Muscle of back (tissue), 11 donors: ENCODE data around the gene TSPAN4. TPM values are rescaled to one million over a fixed set of nuclear protein-coding genes. Genes with fewer than 3 reads are reported as not detected.

Source experiments
- DNase-seq, 3 donors: peaks; one replicate each; pipeline versions ENCODE4 v3.0.0 to v3.0.0-alpha.2; 2013
- polyA plus RNA-seq, 10 donors: library from polyadenylated mRNA; unstranded; fragments of 120-200 nt; gene quantifications; one replicate each; pipeline ENCODE4 v1.2.1, GENCODE V29; 2013; ENCODE audit not compliant: insufficient read length in 10 of 10

Gene TSPAN4
- polyA plus RNA-seq, 10 donors = 41.1 to 72.2 (median 49.6) TPM

DNA sequence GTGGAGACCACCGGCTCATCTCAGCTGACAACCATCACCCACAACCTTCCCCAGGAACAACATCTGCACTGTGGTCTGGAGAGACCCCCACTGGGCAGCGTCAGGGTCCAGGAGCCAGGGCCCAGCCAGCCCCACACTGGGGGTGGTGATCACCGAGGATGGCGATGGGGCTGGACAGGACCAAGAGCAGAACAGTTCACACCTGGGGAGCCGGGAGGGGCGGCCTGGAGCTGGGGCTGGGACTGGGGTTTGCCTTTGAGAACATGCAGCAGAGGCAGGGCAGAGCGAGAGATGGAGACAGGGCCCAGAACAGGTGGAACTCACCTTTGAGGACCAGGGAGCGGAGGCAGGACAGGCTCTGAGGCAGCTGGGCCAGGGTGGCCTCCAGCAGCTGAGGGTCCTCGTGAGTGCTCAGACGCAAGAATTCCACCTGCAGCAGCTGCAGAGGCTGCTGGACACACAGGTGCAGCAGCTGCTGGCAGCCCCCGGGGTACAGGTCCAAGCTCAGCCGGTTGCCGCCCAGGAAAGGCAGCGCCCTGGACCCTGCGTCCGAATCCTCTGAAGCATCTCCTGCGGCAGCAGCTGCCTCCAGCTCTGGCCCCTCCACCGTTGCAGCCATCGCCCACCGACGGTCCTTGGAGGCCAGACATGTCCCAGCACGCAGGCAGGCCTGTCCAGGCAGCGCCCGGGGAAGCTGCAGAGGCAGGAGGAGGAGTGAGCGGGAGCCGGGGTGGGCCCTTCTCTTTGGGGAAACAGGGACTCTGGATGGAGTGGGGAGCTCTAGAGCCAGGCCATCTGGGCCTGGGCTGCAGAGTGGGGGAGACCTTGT is 38.7 kb upstream of the TSPAN4 start:
- DNase-seq = no peak

DNA sequence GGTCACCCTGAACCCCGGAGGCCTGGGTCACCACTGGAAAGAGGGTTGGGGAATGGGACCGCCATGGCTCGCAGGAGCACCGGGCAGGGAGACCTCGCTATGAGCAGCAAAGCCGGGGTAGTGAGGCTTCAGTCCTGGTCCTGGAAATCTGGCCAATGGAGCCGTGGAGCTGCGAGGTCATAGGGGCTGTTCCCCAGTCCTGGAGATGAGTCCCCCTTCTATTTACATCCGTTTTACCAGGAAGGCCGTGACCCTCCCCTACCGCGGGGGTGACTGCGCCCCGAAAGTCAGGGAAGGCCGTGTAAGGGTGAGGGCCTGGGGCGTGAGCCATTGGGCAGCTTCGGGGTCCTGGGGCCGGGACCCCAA is 38.1 kb upstream of the TSPAN4 start:
- no peak for DNase-seq

DNA sequence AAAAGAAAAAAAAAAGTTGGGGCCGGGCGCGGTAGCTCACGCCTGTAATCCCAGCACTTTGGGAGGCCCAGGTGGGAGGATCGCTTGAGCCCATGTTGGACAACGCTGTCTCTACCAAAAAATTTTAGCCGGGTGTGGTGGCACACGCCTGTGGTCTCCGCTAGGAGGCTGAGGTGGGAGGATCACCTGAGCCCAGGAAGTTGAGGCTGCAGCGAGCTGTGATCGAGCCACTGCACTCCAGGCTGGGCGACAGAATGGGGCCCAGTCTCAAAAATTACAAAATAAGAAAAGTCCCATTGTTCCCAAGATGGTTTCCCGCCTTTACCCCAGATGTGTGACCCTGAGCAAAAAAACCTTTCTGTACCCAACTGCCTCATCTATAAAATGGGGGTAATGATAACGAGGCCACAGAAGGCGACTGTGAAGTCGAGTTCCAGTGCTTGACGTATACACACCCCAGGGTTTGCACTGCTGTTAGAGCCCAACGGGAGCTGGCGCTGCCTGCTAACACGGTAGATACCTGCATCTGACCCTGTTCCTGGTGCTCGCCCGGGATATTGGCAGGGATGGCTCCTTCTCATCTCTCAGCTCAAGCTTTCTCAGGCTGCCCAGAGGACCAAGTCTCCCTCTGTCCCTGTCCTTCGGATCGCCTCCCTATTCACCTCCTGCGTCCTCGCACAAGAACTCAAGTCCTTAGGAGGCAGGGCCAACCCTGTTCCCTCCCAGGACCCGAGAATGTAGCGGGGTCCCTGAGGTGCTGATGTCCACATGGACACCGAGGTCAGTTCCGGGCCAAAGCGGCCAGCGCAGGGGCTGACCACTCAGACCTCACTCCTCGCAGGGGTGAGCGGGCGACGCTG is 34.0 kb upstream of the TSPAN4 start:
- no peak for DNase-seq

DNA sequence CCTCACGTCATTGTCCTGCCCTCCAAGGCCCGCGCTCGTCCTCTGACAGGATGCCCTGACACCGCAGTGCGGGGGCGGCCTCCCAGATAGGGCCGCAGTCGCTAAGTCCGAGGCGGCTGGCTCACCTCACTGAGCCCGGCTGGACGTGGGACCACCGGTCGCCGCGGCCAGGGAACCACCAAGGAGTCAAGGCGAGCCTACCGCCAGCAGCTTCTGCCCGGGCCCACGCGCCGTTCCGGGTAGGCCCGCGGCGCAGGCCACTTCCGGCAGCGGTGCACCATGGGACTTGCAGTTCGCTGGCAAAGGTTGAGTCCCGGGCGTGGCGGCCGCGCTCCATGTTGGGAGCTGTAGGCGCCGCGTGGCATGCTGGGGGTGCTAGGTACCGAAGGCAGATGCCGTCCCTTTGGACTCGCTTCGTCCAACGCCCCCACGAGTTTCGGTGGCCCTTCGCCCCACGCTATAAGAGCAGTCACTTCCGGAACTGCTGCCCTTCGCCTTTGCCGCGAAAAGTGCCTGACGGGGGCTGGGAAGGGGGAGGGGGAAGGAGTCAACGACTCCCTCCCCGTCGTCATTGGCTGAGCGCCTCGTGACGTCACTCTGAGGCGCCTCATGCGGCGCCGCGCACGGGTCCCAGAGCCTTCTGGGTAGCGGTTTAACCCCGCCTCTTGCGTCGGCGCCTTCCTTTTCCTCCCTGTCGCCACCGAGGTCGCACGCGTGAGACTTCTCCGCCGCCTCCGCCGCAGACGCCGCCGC is 33.2 kb upstream of the TSPAN4 start, which contains the start of gene RPLP2:
RPLP2 (plus strand) TSS at position 681 of the 753 bp plus-strand sequence. CDS start 268 bp downstream, outside the sequence.
- DNase-seq = peak; percentile 98 to 100 (median 99)

DNA sequence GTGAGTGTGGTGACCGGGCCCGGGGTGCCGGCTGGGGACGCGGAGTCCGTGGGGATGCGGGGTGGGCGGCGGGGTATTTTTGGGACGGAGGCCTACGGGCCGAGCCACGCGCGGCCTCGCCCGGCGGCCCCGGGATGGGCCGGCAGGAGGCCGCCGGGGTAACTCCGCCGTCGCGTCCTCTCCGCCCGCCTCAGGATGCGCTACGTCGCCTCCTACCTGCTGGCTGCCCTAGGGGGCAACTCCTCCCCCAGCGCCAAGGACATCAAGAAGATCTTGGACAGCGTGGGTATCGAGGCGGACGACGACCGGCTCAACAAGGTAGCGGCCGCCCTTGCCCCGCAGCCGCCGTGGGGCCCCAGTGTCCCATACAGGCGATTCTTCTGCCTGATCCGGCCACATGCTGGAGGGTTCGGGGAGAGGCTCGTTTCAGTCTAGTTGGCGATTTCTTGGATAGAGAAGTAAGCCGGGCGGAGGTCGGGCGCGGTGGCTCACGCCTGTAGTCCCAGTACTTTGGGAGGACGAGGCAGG is 32.5 kb upstream of the TSPAN4 start:
- DNase-seq = no peak

DNA sequence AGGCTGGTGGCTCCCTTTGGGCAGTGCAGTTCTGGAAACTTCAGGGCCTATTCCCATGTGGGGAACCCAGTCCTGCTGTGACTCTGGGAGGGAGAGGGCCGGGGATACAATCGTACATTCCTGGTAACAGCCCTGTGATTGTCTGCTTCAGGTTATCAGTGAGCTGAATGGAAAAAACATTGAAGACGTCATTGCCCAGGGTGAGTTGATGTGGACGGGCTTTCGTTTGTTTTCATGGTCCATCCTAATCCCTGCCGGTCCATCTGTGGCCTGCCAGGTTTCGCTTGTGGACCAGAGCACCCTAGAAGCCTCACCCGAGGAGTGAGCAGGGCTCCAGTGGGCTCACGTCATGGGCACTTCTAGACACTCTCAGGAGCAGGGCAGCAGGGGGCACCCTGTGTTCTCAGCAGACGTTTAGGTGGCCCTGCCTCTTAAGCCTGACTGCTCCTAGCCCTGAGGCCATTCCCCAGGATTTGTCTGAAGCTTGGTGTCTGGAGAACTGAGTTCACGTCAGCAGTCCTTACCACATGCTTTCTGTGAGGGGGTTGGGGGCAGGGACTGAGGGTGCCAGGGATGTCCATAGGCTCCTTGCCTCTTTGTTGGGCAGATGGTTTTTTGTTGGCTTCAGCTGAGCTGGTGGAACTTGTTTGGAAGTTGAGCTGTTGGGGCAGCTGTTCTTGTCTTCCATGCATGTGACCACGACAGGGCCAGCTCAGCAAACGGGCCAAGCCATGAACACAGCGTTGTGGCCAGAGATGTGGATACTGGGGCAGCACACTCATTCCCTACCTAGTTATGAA is 31.0 kb upstream of the TSPAN4 start:
- DNase-seq = no peak

DNA sequence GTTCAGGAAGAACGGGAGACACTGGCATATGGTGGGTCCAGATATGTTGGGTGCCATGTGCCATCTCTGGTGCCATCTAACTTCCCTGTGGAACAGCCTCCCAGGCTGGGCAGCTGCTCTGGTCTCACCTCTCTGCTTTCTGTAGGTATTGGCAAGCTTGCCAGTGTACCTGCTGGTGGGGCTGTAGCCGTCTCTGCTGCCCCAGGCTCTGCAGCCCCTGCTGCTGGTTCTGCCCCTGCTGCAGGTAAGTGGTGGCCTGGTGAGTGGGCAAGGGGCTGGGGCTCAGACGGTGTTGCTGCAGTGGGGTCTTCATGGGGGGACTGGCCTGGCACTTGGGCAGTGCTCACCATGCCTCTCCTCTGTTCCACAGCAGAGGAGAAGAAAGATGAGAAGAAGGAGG is 30.3 kb upstream of the TSPAN4 start:
- DNase-seq = no peak

DNA sequence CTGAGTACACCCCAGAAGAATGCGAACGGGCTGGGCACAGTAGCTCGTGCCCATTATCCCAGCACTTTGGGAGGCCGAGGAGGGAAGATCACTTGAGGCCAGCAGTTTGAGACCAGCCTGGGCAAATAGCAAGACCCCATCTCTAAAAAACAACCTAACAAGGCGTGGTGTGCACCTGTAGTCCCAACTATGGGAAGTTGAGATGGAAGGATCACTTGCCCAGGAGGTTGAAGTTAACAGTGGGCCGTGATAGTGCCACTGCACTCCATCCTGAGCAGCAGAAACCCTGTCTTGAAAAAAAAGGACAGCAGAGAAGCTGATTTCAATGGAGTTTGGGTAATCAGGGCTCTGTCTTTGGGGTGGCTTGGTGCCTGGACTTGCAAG is 29.6 kb upstream of the TSPAN4 start:
- no peak for DNase-seq

DNA sequence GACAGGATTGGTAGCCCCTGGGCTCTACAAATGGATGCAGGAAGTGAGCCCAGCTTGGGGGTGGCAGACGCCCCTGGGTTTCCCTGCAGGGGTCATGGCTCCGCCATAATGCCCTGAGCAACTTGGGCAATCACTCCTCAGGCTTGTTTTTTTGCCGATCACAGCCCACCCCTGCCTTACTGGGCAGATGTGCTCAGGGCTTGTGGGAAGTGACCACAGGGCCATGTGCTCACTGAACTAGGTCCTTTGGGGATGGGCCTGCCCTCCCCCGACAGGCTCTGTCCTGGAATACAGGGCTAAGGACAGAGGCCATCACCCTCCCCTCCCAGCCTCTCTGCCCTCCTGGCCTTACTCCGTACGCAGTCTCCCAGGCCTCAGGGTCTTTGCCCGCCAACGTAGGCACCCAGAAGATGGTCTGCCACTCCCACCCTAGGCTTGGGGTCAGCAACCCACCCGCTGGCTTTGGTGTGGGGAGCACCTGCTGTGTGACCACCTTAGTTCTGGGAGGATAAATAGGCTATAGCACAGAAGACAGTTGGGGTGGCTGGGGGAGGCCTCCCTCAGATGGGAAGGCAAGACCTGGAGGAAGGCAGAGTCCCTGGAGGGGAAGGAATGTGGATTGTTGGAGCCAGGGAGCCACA is 29.1 kb upstream of the TSPAN4 start:
- no peak for DNase-seq

DNA sequence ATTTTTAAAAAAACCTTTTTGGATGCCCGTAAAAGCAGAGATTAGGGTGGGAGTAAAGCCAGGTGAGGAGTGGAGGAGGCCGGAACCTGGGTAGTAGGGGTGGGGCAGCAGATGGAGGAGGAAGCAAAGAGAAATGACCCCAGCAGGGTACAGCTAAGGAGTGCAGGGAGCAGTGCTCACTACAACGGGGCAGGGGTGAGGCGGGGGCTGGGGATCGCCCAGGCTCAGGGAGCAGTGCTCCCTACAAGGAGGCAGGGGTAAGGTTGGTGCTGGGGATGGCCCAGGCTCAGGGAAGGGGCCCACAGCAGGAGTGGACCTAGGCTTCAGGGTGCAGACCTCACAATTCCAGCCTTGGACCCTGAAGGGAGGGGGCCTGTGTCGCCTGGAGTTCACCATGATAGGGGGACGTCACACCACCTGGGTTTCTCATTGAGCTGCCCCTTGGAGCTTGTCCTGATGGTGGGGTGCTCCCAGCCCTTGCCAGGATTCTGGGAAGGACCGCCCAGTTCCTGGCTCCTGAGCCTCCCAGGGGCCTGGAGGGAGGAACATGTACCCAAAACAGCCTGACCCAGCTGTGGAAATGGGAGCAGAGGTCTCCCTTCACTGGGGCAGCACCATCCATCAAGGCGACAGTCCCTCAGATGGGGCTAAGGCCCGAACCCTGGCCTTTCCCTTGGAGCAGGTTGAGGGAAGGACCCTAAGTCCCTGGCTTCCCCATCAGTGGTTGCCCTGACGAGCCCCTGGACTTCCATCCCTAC is 26.8 kb upstream of the TSPAN4 start:
- no peak for DNase-seq

DNA sequence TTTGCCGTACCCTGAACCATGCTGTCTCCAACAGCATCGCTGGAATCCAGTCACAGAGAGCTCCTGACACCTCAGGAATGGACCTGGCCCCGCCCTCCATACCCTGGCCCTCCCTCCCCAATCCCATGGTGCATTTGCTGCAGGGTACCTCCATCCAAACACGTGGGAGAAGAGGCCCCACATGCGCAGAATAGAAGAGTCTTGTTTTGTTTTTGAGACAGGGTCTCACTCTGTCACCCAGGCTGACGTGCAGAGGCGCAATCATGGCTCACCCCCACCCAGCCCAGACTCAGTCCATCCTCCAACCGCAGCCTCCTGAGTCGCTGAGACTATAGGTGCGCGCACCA is 26.2 kb upstream of the TSPAN4 start:
- no peak for DNase-seq

DNA sequence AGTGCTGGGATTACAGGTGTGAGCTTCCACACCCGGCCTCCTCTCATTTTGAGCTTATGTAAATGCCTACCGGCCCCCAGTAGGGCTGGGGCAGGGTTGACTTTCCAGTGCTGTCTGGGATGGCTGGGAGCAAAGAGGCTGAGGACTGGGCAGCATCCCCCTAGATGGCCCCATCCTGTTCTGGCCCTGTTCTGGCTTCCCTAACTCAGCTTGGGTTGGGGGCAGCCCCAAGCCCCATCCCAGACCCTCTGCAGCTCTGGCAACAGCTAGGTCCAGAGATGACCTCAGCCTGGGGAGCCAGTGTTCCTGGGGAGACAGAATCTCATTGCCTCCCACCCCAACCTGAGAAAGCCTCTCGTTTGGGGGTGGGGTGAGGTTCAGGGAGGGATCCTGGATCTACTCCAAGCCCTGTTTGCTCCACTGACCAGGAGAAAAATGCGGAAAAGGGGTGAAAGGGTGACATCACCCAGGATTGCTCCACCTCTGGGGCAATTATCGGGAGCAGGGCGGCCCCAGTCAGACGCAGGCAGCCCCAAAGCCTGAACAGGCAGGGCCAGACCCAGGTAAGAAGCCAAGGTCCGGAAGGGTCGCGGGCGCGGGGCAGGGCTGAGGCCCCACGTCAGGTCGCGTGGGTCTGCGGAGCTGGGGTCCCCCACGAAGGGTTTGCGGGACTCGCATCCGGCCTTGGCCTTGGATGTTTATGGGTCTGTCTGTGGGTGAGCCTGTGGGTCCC is 24.1 kb upstream of the TSPAN4 start, which contains the start of gene PNPLA2:
PNPLA2 (plus strand) TSS at position 519 of the 733 bp plus-strand sequence. CDS start 805 bp downstream, outside the sequence.
- peak in 1 of 3 donors; percentile 55 for DNase-seq

DNA sequence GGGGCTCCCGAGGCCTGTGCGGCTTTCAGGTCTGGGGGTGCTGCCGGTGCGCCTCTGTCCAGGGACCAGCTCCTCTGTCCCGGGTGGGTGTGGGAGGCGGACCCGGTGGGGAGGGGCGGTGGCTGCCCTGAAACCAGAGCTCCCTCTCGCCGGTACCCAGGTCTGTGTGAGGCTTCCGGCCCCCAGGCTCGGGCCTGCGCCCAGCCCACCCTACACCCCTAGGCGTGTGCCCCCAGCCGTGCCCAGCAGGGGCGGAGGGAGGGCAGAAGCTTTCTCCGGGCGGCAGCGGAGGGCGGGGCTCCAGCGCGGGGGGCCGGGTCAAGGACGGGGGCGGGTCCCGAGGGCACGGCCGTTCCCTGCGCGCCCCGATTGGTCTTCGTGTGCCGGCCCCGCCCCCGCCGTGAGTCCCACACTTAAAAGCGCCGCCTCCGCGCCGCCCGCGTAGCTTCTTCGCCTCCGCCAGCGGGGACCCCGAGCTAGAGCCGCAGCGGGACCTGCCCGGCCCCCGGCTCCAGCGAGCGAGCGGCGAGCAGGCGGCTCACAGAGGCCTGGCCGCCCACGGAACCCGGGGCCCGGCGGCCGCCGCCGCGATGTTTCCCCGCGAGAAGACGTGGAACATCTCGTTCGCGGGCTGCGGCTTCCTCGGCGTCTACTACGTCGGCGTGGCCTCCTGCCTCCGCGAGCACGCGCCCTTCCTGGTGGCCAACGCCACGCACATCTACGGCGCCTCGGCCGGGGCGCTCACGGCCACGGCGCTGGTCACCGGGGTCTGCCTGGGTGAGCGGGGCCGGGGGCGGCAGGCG is 23.3 kb upstream of the TSPAN4 start:
- peak; percentile 83 to 94 (median 90) for DNase-seq

DNA sequence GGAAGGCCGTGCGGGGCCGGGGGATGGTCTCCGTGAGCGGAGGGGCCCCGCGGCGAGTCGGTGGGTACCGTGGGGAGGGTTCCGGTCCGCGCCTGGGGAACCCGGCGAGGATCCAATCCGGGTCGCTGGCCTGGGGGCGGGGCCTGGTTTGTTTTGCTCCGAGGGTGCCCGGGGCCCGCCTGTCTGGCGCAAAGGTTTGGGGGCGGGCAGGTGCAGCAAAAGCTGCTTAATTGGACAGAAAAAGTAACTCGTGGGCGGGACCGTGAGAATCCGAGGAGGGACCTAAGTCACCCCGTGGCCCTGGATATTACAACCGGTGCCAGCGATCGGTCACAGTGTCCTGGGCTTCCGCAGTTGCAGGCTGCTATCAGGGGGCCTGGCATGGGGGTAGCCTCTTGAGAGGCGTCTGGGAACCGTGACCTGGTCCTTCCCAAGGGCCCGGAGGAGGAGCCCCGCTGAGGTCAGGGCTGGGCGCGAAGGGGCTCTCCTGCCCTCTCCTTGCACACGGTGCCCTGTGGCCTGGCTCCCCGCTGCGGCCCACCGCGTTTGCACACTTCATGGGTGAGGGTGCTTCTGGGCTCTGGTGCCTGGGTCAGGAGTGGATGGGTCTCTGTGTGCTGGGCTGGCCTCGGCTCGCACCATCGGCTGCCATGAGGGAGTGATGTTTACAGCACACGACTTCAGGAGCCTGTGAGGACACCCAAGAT is 22.6 kb upstream of the TSPAN4 start:
- peak in 1 of 3 donors; percentile 83 for DNase-seq

DNA sequence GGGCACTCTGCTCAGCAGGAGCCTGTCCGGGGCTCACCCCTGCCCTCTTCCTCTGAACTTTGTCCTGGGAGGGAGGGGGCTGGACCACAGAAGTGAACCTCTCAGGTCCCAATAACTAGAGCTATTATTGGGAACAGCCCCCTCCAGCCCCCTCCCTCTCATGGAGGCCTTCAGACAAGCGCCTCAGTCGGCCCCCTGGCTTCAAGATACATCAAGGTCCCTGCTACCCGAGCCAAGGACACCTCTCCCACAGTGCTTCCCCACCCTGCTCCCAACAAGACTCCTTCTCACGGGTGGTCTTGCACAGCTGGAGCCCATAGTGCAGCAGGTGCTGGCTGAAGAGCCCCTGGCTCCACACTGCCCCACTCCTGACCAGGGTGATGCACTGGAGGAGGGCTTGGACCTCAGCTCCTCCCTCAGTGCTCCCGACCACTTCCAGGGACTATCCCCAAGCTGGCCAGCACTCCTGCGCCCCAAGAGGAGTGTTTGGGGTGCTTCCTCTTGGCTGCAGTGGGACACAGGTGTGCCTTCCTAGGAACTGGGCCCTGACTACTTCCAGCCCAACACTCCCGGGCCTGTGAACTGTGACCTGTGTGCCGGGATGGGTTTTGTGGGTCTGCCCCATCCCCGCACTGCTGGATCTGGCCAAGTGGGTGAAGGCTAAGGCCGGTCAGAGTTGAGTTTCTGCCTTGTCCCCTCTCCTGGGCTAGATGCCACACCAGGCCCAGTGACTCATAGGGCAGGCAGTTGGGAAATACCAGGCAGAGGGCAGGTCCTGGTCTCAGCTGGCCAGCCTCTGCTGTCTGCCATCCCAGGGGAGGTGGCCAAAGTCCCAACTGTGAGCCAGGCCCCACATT is 21.8 kb upstream of the TSPAN4 start:
- DNase-seq = no peak
